ENCODE measurements around the gene SLC22A13. TPM values are rescaled to one million over a fixed set of nuclear protein-coding genes. Genes with fewer than 3 reads are reported as not detected.

SLC22A13 gene
- total and polyA plus RNA-seq, 9 of the 15 experiments (the other 6 are each of a cell fraction or from before 2014, with no cell fraction given), result 0.09 to 0.49 (median 0.17) TPM; not detected in 3

- no peak for TF ChIP-seq ZC3H4 (CRISPR knock-in tag; IDR thresholded peaks at IDR 0.05; ENCODE audit: borderline replicate concordance)
- TF ChIP-seq ZNF668 (CRISPR knock-in tag; IDR thresholded peaks at IDR 0.05), result no peak
- no peak for TF ChIP-seq ZZZ3 (IDR thresholded peaks at IDR 0.05)
- no peak for TF ChIP-seq MNT (conservative IDR thresholded peaks at IDR 0.05)
- no peak for TF ChIP-seq E2F1 (CRISPR knock-in tag; IDR thresholded peaks at IDR 0.05)
- TF ChIP-seq ZNF584 (CRISPR knock-in tag; IDR thresholded peaks at IDR 0.05; ENCODE audit: low read depth), result no peak
- TF ChIP-seq PTBP1 (IDR thresholded peaks at IDR 0.05; ENCODE audit: low read depth, low read length), result no peak
Measured at GRCh38 chr3:38306941-38307340, 41.3 kb downstream of the SLC22A13 start (continued).

DNA sequence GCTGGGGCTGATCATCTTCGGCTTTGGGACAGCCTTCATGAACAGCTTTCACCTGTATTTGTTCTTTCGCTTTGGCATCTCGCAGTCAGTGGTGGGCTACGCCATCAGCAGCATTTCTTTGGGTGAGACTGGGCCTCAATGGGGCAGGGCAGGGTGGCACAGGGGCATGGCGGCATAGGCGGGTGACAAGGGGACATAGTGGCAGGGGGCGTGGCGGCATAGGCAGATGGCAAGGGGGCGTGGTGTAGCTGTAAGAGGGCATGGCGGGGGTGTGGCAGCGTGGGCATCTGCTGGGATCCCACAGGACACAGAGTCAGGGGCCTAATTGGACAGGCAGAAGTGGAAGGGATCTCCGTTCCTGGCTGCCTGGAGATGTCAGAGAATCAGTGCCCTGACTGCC is 42.0 kb downstream of the SLC22A13 start:
- WGBS (ENCODE audit: insufficient coverage, low coverage, missing lambda C conversion rate), result 8% methylated on average over 12 of the region's 12 CpGs
- no peak overlapping the region for H3K4me3 ChIP-seq
- CTCF ChIA-PET (ENCODE audit: low intra/inter-chr PET ratio), result no interaction called here
- DNase-seq (ENCODE audit: extremely low read depth in 1 of 4, low spot score in 3 of 4) (no peak), FAIRE-seq (no peak), ATAC-seq (no peak)
- no peaks in the 10 kb centered on the region for H3K9me1 ChIP-seq (ENCODE audit: control insufficient read depth, insufficient read depth, low read length)
- no peak overlapping the region for H3K4me2 ChIP-seq (ENCODE audit: insufficient read depth, low read length)
- H3K27ac ChIP-seq (ENCODE audit: extremely low read depth, low read depth, low read length), result no peak overlapping the region
- no peaks in the 10 kb centered on the region for H4K20me1 ChIP-seq (replicated peaks; ENCODE audit: control insufficient read depth, insufficient read depth, low read length)
- H3K9ac ChIP-seq (ENCODE audit: insufficient read depth in 1 of 2, low read depth in 2 of 2, low read length in 2 of 2), result 0 out of 4 replicates have a peak overlapping the region, but pooled peaks of 1 of the 2 experiments have one; percentile 7
- no peaks in the 10 kb centered on the region for H3K79me2 ChIP-seq (ENCODE audit: control insufficient read depth, insufficient read depth, low read length)
- intact Hi-C loops (cut with micrococcal nuclease) (no loop called here), in situ Hi-C loops (cut with MboI) (no loop called here)
- TF ChIP-seq ZNF584 (CRISPR knock-in tag; IDR thresholded peaks at IDR 0.05; ENCODE audit: low read depth) (no peak), NELFE (IDR thresholded peaks at IDR 0.05; ENCODE audit: insufficient read depth, insufficient read length) (no peak), ZBTB7A (IDR thresholded peaks at IDR 0.05; ENCODE audit: borderline replicate concordance, control insufficient read depth, low read depth, low read length) (no peak), TAF9B (IDR thresholded peaks at IDR 0.05; ENCODE audit: partially characterized antibody) (no peak)
- no peaks in the 10 kb centered on the region for H3K9me3 ChIP-seq (replicated peaks; ENCODE audit: control insufficient read depth, insufficient read depth, low read depth, low read length)
- POLR2A ChIA-PET, result interaction anchor here (0.6 to 1.3 kb wide), 2 partner anchors 19 to 82 kb away, joined by 3 read pairs; no protein-coding TSS in a partner anchor
- H3K27me3 ChIP-seq (ENCODE audit: control insufficient read depth in 2 of 2, insufficient read depth in 2 of 2, low read length in 2 of 2), result peaks cover 37 to 76% of the 10 kb centered on the region in 2 experiments
- peaks cover 0 to 5% of the 10 kb centered on the region in 2 experiments; a peak in 1 of 5 replicates for H3K4me1 ChIP-seq (replicated peaks in 1 of 2; ENCODE audit: control insufficient read depth in 2 of 2, insufficient read depth in 2 of 2, low read length in 2 of 2)
- BruUV-seq (replicated peaks), result no TSS peak
- H2AFZ ChIP-seq (ENCODE audit: low read depth, low read length), result no peak overlapping the region
- H3K36me3 ChIP-seq (ENCODE audit: control insufficient read depth, insufficient read depth, low read length), result no peaks in the 10 kb centered on the region

Measured in K562 (cell line).